Limb (tissue), 2 donors: ENCODE results near the gene CLASP1.
A peak's percentile ranks its signal among the peaks of the same experiment; 100 is the strongest.
"Not testable (repeated sequence)": the region's sequence is repeated elsewhere in the genome, so short reads cannot be mapped to it uniquely, and the experiment has no call there.

Experiments used
- DNase-seq, 2 donors: peaks; one replicate each; pipeline ENCODE4 v3.0.0-alpha.2; 2016; ENCODE audit errors: extremely low spot score in 2 of 2

CLASP1 gene

GRCh38 chr2:121376535-121377250, 272.6 kb downstream of the CLASP1 start:
- no peak for DNase-seq

- no peak for DNase-seq
Measured at GRCh38 chr2:121375621-121376159, 273.6 kb downstream of the CLASP1 start.

GRCh38 chr2:121374412-121375075, 274.7 kb downstream of the CLASP1 start:
- not testable (repeated sequence) for DNase-seq

GRCh38 chr2:121372721-121373353, 276.4 kb downstream of the CLASP1 start:
- no peak for DNase-seq

- DNase-seq = no peak
Measured at GRCh38 chr2:121372082-121372481, 277.2 kb downstream of the CLASP1 start.

- DNase-seq = no peak
Measured at GRCh38 chr2:121368836-121369235, 280.4 kb downstream of the CLASP1 start.

GRCh38 chr2:121368155-121368554, 281.1 kb downstream of the CLASP1 start:
- DNase-seq = no peak

- DNase-seq = no peak
Measured at GRCh38 chr2:121367246-121367900, 281.9 kb downstream of the CLASP1 start.

GRCh38 chr2:121366040-121366439, 283.2 kb downstream of the CLASP1 start:
- DNase-seq = no peak

- DNase-seq = no peak
Measured at GRCh38 chr2:121365061-121365460, 284.2 kb downstream of the CLASP1 start.

- no peak for DNase-seq
Measured at GRCh38 chr2:121363632-121364420, 285.4 kb downstream of the CLASP1 start.

- peak in 1 of 2 donors; percentile 10 for DNase-seq
Measured at GRCh38 chr2:121362774-121363173, 286.5 kb downstream of the CLASP1 start.

- DNase-seq = no peak
Measured at GRCh38 chr2:121362226-121362625, 287.0 kb downstream of the CLASP1 start.

- DNase-seq = no peak
Measured at GRCh38 chr2:121360566-121361300, 288.5 kb downstream of the CLASP1 start.

- no peak for DNase-seq
Measured at GRCh38 chr2:121359716-121360565, 289.3 kb downstream of the CLASP1 start.

- no peak for DNase-seq
Measured at GRCh38 chr2:121359170-121359569, 290.1 kb downstream of the CLASP1 start.

GRCh38 chr2:121358291-121358690, 291.0 kb downstream of the CLASP1 start:
- DNase-seq = no peak

- DNase-seq = peak; percentile 53 to 67
Measured at GRCh38 chr2:121356058-121356640, 293.1 kb downstream of the CLASP1 start.

GRCh38 chr2:121355488-121355887, 293.8 kb downstream of the CLASP1 start:
- peak in 1 of 2 donors; percentile 8 for DNase-seq
